Measurements from ENCODE around the gene SAYSD1.

SAYSD1 gene

DNA sequence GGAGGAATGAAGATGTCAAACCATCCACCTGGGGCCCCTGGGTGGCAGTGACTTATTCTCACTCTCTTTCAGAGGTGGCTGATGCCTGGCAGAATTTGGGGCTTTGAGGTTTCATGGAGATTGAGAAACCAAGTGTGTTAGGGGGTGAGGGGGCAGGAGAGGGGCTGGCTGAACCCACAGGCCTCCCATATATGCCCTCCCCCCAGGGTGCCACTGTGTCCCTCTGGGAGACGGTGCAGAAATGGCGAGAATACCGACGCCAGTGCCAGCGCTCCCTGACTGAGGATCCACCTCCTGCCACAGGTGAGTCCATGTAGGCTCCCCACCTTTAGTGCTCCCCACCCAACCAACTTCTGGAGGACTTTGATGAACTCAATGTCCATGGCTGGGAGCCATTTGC lies 58.8 kb downstream of the SAYSD1 start:
- DNase-seq, result no peak

DNA sequence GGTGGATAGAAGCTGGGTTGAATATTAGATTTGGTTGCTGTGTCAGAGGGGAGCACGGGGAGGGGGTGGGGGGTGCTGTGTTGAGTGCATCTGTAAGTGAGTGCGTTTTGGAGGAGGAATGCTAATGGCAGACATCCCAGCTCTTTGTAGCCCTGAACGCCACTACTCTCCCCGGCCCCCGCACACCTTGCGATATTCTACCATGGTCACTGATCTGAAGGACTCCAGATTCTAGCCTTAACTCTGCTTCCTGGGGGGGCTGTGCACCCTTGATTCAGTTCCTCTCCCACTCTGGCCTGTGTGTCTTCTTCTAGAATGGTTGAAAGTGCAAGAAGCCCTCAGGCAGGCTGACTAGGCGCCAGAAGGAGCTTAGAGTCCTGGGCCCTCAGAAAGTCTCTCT lies 59.3 kb downstream of the SAYSD1 start:
- DNase-seq, result no peak

DNA sequence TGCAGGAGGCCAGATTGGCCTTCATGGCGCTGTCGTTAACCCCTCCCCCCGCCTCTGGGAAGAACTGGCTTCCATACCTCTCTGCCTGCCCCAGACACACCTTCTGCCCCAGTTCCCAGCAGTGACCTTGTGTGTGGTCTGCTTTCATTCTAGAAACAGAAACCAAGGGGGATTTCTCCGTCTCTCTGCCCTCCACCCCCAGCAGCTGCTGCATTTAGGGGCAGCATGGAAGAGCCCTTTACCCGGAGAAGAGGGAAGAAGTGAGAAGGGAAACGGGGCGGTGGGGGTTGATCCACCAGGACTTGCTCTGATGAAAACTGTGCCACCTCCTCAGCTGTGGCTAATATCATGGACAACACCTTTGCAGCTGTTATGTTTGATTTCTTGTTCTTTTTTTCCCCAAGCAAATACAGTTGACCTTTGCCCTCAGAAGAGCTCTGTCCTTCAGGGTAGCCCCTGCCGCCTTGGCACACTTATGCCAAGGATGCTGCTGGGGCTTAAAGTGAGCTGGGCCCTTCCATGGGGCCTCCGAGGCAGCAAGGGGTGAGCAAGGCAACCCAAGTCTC lies 60.3 kb downstream of the SAYSD1 start:
- DNase-seq, result no peak

Measured in NCI-H226 (cell line).